ENCODE data around the gene FANCG. TPM values are rescaled to one million over a fixed set of nuclear protein-coding genes. Genes with fewer than 3 reads are reported as not detected.

The FANCG gene
- total RNA-seq, 1 donor from 2014 or later, result 8.7 TPM

DNA sequence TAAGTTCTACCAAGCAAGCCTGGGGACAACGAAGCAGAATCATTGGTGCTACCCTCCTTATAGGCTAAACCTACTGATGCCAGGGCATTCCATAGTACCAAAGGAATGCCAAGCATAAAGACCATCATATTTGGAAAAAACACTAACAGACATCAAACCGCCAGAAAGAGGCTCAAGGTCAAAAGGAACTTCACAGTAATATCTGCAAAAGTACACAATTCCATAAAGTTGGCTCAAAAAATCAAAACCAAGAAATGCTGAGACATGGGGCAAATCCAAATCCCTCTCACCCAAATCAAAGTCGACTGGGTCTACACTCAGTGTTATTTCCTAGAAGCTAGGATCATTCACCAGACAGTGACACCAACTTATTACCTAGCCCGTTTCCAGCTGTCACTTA lies 10.7 kb downstream of the FANCG start:
- DNase-seq (ENCODE audit: low read depth), result no peak

DNA sequence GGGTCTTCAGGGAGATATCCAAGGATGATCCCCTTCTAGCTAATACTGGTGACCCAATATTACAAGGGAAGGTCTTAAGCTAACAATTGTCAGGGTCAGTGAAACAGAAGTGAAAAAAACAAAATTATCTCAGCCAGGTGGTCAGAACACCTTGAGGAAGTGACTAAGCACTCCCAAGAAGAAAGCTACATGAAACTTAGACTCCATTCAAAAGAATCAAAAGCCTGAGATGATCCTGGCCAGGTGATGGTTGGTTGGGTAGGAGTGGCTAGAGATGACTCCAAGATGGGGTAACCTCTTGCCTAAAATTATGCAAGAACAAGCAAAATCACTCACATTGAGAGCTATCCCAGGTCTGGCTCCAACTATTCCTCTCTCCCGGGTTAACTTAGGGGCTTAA lies 12.7 kb downstream of the FANCG start:
- no peak for DNase-seq (ENCODE audit: low read depth)

DNA sequence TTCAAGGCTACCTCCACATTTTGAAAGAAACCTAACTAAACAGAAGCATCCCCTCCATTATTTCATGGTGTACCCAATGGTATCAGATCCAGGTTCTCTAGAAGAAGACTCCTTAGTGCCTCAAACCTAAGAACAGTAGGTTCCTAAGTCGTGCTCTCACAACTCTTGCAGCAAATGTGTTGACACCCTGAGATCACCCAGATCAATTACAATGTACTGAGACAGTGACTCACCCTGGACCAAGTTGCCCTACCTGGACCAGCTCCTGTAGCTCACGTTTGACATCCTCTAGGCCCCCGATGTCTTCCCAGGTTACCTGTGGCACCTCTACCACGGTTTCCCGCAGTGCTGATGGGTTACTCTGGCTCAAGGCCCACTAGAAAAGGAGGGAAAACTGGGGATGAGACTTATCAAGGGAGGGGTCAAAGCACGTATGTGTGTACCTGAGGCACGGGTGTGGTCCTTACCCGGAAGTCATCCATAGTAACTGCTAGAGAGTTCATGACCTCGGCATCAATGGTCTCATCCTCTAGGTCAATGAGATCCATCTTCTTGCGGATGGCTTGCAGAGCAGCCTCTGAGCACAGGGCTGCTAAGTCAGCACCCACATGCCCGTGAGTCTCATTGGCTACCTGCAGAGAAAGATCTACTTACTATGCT lies 19.1 kb downstream of the FANCG start:
- DNase-seq (ENCODE audit: low read depth), result no peak

DNA sequence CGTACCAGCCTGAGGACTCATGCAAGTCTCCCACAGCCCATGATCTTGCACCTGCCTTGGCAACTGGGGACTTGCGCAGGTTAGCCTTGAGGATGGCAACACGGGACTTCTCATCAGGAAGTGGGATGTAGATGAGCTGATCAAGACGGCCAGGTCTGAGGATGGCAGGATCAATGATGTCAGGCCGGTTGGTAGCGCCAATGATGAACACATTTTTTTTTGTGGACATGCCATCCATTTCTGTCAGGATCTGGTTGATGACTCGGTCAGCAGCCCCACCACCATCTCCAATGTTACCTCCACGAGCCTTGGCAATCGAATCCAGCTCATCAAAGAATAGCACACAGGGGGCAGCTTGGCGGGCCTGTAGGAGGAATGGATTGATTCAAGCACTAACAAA lies 20.3 kb downstream of the FANCG start:
- no peak for DNase-seq (ENCODE audit: low read depth)

DNA sequence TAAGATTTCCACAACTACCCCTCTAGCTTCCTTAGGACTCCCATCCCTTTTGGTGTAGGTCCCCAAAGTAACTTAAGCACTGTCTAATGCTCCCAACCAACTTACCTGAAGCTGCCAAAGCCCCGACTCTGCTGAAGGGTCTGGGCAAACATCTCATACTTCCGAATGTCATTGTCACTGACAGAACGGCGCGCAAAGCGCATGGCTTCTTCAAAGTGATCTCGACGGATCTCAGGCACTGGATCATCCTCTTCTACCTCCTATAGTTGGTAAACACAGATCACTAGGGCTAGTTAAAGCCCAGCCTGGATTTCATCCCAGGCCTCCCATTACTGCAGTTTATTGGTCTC lies 22.5 kb downstream of the FANCG start:
- DNase-seq (ENCODE audit: low read depth), result no peak

DNA sequence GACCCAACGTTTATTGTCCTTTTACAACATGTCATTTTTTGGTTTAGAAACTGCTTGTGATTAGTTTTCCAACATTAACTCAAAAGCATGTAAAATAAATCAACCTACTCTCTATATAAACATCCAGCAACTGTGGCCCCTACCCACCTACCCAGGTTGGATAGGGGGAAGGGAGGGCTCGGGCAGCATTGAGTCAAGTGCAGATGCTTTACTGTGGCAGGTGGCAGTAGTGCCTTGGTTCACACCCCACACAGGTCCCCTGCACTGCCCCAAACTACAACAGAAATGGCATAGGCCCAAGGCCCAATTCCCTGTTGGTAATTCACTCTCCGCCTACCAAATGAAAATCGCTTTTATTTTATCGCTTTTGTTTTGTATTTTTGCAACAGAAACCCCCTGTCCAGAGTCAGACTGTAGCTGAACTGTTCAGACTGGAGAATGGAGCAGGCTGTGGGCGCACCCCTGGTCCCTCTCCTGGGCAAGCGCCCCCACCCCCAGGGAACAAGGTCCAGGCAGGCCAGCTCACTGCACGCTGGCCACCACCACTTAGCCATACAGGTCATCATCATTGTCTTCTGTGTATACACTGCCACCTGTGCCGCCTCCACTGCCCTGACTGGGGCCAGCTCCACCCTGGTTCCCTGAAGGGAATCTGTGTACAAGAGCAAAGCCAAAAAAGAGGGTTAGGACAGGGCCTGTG lies 23.0 kb downstream of the FANCG start:
- DNase-seq (ENCODE audit: low read depth), result no peak

DNA sequence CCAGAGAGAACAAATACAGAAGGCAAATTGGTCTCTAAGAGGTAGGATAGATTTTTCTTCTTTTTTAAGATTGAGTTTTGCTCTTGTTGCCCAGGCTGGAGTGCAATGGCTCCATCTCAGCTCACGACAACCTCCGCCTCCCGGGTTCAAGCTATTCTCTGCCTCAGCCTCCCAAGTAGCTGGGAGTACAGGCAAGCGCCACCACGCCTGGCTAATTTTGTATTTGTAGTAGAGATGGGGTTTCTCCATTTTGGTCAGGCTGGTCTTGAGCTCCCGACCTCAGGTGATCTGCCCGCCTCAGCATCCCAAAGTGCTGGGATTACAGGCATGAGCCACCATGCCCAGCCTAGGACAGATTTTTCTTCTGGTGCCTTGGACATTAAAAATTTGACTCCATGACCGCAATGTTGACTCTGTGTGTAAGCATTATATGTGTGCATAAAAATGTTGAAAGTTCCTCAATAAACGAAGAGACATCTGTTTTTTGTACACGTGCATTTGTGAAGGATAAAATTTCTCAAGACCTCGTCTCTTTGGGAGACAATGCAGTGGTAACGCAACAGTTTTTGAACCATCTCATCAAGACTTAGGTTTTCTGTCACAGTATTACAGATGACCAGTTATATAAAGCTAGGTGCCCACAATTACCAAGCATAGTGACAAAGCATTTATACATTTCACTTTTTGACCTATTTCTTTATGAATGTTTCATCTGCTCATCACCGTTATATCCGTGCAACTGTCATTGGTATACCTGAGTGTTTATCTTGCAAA lies 24.7 kb downstream of the FANCG start:
- DNase-seq (ENCODE audit: low read depth), result no peak

DNA sequence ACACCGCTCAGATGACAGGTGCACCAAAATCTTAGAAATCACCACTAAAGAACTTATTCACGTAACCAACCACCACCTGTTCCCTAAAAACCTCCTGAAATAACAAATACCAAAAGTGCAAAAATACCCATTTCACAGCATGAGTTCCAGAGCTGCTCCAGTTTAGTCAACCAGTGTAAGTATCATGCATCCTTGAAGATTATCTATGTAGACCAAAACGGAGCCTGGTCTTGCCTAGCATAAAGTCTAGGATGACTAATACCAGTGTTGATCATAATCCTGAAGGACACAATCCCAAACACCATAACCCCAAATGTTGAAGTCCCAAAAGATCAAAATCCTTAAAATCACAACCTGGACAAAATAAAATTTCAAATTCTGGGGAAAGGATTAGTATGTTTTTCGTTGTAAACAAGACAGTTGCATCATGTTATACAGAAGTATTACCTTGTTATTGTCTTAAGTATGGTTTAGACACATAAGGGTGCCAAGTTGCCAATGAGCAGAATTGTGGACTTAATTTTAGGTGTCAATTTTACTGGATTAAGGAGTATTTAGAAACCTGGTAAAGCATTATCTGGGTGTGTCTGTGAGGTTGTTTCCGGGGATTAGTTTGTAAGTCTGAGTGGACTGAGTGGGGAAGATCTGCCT lies 25.4 kb downstream of the FANCG start:
- no peak for DNase-seq (ENCODE audit: low read depth)

DNA sequence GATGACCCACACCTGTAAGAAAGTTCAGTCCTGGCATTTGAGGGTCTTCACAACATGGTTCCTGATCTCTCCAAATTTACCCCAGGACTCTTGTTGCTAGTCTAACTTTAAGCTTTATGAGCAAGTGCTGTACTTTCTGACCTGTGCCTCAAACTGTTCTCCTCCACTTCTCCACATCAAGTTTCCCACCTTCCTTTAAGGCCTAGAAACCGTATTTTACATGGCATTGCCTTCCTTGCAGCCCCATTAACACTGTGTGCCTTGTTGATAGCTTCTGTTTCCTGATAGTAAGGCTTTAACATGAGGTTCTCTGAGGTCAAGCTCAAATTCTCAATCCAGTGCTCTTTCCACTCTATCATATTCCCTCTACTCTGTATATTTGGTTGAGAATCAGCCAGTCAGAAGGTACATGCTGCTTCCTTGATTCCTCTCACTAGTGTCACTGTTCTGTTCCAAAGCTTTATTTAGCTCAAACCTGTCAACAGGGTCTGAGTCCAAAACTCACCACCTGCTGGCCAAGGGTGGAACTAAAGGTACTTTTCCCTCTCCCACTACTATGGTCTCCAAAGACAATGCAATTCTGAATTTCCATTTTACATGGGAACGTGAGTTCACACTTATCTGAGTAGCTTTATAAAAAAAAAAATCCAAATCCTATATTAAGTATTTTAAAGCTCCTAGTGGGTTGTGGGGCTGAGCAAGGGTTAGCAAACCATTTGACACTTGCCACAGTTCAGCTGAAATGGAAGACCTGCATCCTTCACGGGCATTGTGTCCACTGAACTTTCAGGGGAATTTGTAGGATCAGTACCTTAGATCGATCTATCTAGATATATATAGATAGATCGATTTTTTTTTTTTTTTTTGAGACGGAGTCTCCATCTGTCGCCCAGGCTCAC lies 28.4 kb downstream of the FANCG start:
- DNase-seq (ENCODE audit: low read depth), result peak; percentile 73

DNA sequence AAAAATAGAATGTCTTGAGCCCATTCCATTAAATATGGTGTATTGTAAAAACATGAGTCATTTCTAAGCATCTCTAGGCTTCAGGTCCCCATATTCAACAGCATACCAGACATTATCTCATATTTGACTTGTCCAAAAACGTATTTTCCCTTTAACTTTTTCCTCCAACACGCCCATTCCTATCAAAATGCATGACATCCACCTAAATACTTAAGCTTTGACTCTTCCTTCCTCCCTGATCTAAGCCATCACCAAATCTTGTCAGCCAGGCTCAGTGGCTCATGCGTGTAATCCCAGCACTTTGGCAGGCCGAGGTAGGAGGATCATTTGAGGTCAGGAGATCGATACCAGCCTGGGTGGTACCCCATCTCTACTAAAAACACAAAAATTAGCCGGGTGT lies 31.2 kb downstream of the FANCG start:
- no peak for DNase-seq (ENCODE audit: low read depth)

DNA sequence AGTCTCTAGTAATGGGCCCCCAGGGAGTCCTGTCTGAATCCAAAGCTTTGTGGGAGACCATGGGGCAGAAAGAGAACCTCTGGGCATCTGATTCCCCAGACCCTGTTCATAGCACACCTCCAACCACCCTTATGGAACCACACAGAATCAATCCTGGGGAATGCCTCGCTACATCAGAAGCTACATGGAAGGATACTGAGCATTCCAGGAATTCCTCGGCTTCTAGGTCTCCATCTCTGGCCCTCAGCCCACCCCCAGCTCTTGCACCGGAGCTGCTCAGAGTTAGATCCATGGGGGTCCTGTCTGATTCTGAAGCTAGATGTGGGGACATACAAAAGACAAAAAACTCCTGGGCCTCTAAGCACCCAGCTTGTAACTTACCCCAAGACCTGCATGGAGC lies 35.7 kb downstream of the FANCG start:
- DNase-seq (ENCODE audit: low read depth), result no peak

DNA sequence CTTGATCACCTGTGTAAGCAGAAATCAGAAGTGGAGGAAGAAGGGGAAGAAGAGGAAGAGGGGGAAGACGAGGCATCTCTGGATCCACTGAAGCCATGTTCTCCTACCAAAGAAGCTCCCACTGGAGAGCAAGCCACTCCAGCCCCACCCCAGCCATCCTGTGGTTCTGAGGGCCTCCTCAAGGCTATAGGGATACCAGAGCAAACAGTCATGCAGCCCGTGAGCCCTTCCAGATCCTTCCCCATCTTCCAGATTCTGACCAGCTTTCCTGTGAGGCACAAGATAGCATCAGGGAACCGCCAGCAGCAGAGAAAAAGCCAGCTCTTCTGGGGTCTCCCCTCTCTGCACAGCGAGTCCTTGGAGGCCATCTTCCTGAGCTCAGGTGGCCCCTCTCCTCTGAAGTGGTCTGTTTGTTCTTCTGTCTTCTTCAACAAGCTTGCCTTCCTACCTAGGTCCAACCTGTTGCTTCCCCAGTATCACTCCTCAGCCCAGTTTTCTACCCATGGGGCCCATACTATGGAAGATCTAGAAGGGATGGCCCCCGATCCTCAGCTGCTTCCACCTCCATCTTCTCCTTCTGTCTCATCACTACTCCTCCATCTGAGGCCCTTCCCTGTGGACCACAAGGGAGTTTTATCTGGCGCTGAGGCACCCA lies 36.7 kb downstream of the FANCG start:
- DNase-seq (ENCODE audit: low read depth), result peak; percentile 19

DNA sequence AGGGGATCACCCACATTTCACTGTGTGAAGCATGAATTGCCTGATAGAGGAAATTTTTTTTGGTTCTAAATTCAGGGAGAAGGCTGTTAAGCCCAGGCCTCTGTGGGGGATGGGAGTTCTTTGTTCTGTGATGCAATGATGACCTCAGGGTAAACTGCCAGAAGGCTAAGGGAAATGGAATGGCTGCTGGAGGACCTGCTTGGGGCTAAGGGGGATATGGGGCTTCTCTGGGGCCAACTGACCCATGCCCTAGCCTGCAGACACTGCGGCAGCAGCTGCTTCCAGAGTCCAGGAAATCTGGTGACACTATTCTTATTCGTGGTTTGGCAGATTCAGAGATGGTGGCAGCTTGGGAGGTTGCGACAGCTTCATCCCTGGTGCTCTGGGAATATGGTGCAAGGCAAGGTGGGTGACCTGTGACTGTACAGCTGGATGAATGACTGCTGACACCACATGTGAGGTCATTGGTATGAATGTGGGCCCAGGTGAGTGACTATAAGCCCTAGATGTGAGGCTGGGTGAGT lies 37.6 kb downstream of the FANCG start:
- DNase-seq (ENCODE audit: low read depth), result peak; percentile 70

DNA sequence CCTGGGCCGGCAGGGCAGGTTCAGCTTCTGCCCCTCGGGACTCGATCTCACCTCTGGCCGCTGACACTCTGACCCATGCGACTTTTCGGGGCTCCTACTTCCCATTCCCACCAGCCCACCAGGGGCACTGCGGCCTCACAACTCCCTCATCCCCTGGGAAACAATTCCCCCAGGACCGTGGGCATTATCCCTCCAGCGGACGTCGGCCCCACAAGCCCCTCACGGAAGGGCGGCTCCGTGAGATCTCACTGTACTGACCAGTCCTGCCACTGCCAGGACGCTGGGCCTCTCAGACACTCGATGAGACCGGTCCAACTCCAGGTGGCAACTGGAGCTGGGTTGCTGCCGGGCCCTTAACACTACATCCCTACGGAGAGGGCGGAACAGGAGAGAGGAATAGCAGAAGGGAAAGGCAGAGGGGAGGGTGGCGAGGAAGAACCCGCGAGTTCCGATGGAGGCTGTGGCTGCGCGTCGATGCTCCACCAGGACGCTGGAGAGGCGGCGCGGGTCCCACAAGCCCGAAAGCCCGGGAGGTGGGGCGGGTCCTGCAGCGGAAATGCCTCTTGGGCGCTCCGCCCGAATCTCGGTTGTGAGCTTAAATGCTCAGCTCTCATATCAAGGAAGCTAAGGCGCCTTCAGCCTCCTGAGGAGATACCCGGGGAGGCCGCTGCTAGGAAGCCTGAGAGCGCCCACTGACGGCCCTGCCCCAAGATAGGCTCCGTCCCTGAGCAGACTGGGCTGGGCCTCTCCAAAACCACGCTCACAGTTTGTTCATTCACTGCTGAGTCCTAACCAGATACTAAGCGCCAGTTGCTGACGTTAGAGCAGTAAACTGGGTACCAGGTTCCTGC lies 43.7 kb downstream of the FANCG start:
- no peak for DNase-seq (ENCODE audit: low read depth)

DNA sequence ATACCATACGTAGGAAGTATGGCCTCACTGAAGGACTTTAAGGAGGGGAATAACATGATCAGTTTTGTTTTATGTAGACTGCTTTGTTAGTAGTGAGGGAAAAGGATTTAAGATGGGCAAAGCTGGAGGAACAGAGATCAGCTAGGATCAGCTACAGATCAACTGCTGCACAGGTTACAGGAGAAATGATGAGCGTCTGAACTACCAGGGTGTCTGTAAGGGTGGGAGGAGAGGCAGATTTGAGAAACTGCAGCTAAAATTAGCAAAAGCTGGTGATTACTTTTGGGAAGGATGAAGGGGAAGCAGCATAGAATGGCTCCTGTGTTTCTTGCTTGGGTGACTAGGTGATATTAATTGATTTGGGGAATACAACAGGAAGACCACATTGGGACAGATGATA lies 46.6 kb downstream of the FANCG start:
- no peak for DNase-seq (ENCODE audit: low read depth)

DNA sequence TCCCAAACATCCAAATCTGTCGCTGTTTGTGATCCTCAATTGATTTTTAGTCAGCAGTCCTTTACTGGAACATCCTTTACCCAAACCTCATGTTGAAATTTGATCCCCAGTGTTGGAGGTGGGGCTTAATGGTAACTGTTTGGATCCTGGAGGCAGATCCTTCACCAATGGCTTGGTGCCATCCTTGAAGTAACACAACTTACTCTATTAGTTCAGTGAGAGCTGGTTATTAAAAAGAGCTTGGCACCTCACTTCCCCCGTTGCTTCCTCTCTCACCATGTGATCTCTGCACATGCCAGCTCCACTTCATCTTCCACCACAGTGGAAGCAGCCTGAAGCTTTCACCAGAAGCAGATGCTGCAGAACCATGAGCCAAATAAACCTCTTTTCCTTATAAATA lies 49.9 kb downstream of the FANCG start:
- DNase-seq (ENCODE audit: low read depth), result no peak

DNA sequence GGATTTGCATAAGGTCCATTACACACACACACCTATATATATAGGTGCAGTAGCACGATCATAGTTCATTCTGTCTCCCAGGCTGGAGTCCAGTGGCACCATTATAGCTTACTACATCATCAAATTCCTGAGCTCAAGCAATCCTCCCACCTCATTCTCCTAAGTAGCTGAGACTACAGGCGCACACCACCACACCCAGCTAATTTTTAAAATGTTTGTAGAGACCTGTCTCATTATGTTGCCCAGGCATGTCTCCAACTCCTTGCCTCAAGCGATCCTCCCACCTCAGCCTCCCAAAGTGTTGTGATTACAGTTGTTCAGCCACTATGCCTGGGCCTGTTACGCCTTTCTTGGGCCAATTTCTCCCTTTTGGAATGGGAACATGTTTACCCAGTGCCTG lies 50.5 kb downstream of the FANCG start:
- no peak for DNase-seq (ENCODE audit: low read depth)

DNA sequence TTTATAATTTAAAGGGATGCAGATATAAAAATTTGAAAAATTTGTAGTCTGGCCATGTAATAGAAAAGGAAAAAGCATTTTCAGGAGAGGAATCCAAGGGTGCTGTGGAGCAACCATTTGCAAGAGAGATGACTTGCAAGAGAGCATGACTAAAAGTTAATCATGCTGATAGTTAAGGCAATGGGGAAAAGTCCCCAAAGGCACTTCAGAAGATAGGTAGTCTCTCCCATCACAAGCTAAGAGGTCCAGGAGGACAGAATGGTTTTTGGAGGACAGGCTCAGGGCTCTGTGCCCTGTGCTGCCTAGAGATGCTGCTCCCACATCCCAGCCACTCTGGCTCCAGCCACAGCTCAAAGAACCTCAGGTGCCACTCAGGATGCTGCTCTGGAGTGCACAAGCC lies 51.4 kb downstream of the FANCG start:
- DNase-seq (ENCODE audit: low read depth), result no peak

DNA sequence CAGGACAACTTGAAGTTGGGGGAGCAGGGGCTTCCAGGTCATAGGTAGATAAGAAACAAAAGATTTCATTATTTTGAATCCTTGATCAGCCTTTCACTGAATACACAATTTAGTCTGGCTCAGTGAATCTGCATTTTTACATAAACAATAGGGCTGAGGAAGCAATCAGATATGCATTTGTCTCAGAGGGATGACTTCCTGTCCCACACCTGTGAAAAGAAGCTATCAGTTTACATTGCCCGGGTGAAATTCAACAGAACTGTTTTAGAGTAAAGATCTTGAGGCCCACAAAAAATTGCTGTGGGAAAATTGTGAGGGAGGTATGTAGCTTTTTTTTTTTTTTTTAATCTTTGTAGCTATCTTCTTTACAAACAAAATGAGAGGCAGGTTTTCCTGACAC lies 51.9 kb downstream of the FANCG start:
- no peak for DNase-seq (ENCODE audit: low read depth)

Data from myocyte (in vitro differentiated cells).